ENCODE results near the gene COL20A1. TPM values are rescaled to one million over a fixed set of nuclear protein-coding genes. Genes with fewer than 3 reads are reported as not detected.

The COL20A1 gene
- total and polyA plus RNA-seq, 7 donors, result 0.07 TPM; not detected in 6

GRCh38 chr20:63295846-63296245 lies 2.9 kb downstream of the COL20A1 start:
- H3K9me3 ChIP-seq, result peaks cover 0 to 2% (median 0%) of the 10 kb centered on the region in 4 donors
- H3K27ac ChIP-seq, result no peak overlapping the region
- H3K4me1 ChIP-seq, result peaks cover 0 to 6% (median 2%) of the 10 kb centered on the region in 4 donors
- peaks cover 21 to 82% (median 60%) of the 10 kb centered on the region in 3 donors for H3K27me3 ChIP-seq
- TF ChIP-seq POLR2AphosphoS5 (IDR thresholded peaks at IDR 0.05) (no peak), CTCF (IDR thresholded peaks at IDR 0.05) (no peak), EP300 (IDR thresholded peaks at IDR 0.05) (no peak), POLR2A (IDR thresholded peaks at IDR 0.05) (no peak)
- H3K4me3 ChIP-seq, result no peak overlapping the region
- no peaks in the 10 kb centered on the region for H3K36me3 ChIP-seq
- no peak for DNase-seq
- intact Hi-C loops (cut with DNase I), result no loop called here
- 16 to 17% methylated on average over 20 of the region's 20 CpGs for WGBS, 2 donors

- Histone ChIP-seq H3K27me3 (peaks cover 21 to 84% (median 60%) of the 10 kb centered on the region in 3 donors), H3K36me3 (no peaks in the 10 kb centered on the region), H3K9me3 (peaks cover 0 to 3% (median 0%) of the 10 kb centered on the region in 4 donors), H3K27ac (no peak overlapping the region), H3K4me1 (no peaks in the 10 kb centered on the region), H3K4me3 (no peak overlapping the region)
- DNase-seq, result no peak
- WGBS, 2 donors, result 38 to 50% methylated on average over 18 of the region's 18 CpGs
- intact Hi-C loops (cut with DNase I), result no loop called here
- TF ChIP-seq EP300 (IDR thresholded peaks at IDR 0.05) (no peak), POLR2A (IDR thresholded peaks at IDR 0.05) (no peak), CTCF (IDR thresholded peaks at IDR 0.05) (no peak), POLR2AphosphoS5 (IDR thresholded peaks at IDR 0.05) (no peak)
These were observed 3.7 kb downstream of the COL20A1 start for GRCh38 chr20:63296531-63297299.

- DNase-seq, result no peak
- WGBS, 2 donors, result 63 to 74% methylated on average over 11 of the region's 11 CpGs
- Histone ChIP-seq H3K27ac (no peak overlapping the region), H3K4me1 (no peaks in the 10 kb centered on the region), H3K36me3 (no peaks in the 10 kb centered on the region), H3K9me3 (peaks cover 0 to 3% (median 0%) of the 10 kb centered on the region in 4 donors), H3K4me3 (no peak overlapping the region), H3K27me3 (peaks cover 21 to 84% (median 60%) of the 10 kb centered on the region in 3 donors)
- intact Hi-C loops (cut with DNase I), result no loop called here
- no peak for TF ChIP-seq POLR2A (IDR thresholded peaks at IDR 0.05)
- TF ChIP-seq POLR2AphosphoS5 (IDR thresholded peaks at IDR 0.05), result no peak
- no peak for TF ChIP-seq CTCF (IDR thresholded peaks at IDR 0.05)
- no peak for TF ChIP-seq EP300 (IDR thresholded peaks at IDR 0.05)
These were observed 4.4 kb downstream of the COL20A1 start for GRCh38 chr20:63297371-63297781.

- H3K36me3 ChIP-seq, result no peaks in the 10 kb centered on the region
- WGBS, 2 donors, result 77 to 82% methylated on average over 16 of the region's 16 CpGs
- H3K4me3 ChIP-seq, result no peak overlapping the region
- no peaks in the 10 kb centered on the region for H3K4me1 ChIP-seq
- DNase-seq, result no peak
- peaks cover 0 to 3% (median 0%) of the 10 kb centered on the region in 4 donors for H3K9me3 ChIP-seq
- no peak overlapping the region for H3K27ac ChIP-seq
- peaks cover 21 to 78% (median 60%) of the 10 kb centered on the region in 3 donors for H3K27me3 ChIP-seq
- no peak for TF ChIP-seq CTCF (IDR thresholded peaks at IDR 0.05)
- TF ChIP-seq EP300 (IDR thresholded peaks at IDR 0.05), result no peak
- no peak for TF ChIP-seq POLR2AphosphoS5 (IDR thresholded peaks at IDR 0.05)
- no peak for TF ChIP-seq POLR2A (IDR thresholded peaks at IDR 0.05)
- intact Hi-C loops (cut with DNase I), result no loop called here
These were observed 5.0 kb downstream of the COL20A1 start for GRCh38 chr20:63297796-63298572.

All from sigmoid colon (tissue), 7 donors.